ENCODE data around the gene UIMC1.

Gene UIMC1

GRCh38 chr5:176901260-176902101 lies 105.1 kb downstream of the UIMC1 start:
- peaks cover 25% of the 10 kb centered on the region for H3K36me3 ChIP-seq (ENCODE audit: control insufficient read depth, insufficient read depth, low read length)
- H3K4me3 ChIP-seq (ENCODE audit: insufficient read depth, low read depth, low read length, poor library complexity, severe bottlenecking) = no peak overlapping the region
- H3K9me3 ChIP-seq (ENCODE audit: control insufficient read depth, low read length) = no peaks in the 10 kb centered on the region
- DNase-seq = no peak
- peaks cover 5% of the 10 kb centered on the region for H3K4me1 ChIP-seq (ENCODE audit: control insufficient read depth, insufficient read depth, low read length, poor library complexity, severe bottlenecking)
- H3K27me3 ChIP-seq (replicated peaks; ENCODE audit: control insufficient read depth, insufficient read depth, low read length, poor library complexity, severe bottlenecking) = no peaks in the 10 kb centered on the region
- no peak overlapping the region for H3K27ac ChIP-seq (ENCODE audit: insufficient read depth, low read length, poor library complexity, severe bottlenecking)

GRCh38 chr5:176900780-176901204 lies 105.8 kb downstream of the UIMC1 start:
- Histone ChIP-seq H3K4me1 (ENCODE audit: control insufficient read depth, insufficient read depth, low read length, poor library complexity, severe bottlenecking) (peaks cover 5% of the 10 kb centered on the region), H3K9me3 (ENCODE audit: control insufficient read depth, low read length) (no peaks in the 10 kb centered on the region), H3K27me3 (replicated peaks; ENCODE audit: control insufficient read depth, insufficient read depth, low read length, poor library complexity, severe bottlenecking) (no peaks in the 10 kb centered on the region), H3K36me3 (ENCODE audit: control insufficient read depth, insufficient read depth, low read length) (peaks cover 18% of the 10 kb centered on the region), H3K4me3 (ENCODE audit: insufficient read depth, low read depth, low read length, poor library complexity, severe bottlenecking) (no peak overlapping the region), H3K27ac (ENCODE audit: insufficient read depth, low read length, poor library complexity, severe bottlenecking) (no peak overlapping the region)
- no peak for DNase-seq

DNA sequence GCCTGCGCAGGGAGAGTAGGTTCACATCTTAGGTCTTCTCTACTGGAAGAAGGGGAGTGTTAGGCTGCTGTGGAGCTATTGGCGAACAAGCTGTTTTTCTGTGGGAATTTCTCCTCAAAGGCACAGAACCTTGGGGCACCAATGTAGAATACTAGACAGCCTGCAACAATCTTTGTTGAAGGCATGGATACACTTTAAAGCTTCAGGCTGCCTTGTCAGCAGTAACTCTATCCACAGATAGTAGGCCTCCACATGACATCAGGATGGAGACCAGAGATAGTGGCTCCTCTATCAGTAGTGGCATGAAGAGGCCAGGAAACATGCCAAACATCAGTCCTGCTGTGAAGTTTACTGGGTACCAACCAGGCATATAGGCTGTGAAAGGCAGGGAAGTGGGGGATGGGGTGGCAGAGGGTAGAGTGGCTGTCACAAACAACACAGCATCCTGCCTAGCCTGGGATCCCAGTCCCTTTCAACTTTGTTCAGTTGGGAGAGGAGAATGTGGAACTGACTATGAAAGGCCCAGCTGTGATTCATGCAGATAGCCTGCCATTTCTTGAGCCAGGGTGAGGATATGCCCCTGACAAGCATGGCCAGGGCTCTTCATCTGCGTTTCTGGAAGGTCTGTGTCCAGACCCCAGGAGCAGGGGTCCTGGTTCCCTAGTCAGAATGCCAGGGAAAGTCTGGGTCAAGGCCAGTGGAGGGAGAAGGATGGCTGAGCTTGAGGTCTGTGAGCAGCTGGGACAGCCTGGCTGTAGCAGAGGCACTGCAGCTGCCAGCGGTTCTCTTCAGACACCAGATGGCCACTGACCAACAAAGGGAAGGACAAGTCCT lies 106.4 kb downstream of the UIMC1 start:
- H3K27ac ChIP-seq (ENCODE audit: insufficient read depth, low read length, poor library complexity, severe bottlenecking) = no peak overlapping the region

DNA sequence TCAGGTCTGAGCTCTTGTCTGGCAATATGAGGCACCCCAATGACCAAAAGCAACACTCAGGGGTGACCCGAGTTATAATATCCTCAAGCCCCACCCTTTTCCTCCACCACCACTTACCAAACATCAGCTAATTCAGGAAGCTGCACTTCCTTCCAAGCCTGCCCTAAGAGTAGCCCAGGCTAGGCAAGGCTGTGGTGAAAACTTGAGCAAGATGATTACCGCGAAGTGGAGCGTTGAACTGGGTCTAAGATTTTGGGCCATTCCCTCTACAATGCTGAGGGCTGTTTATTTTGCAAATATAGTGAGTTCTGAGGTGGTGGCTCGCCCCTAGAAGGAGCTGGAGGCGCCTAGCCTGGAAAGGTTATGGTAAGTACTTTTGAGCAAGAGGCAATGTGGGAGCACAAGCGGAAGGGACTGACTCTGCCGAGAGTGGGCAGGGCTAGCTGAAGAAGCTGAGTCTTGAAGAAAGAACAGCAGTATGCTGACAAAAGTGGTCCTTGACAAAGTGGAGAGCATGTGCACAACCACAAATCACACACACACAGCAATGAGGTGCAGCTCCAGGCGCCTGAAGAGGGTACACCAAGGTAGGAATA lies 107.2 kb downstream of the UIMC1 start, which contains the start of gene HK3:
Gene HK3 (minus strand): TSS at position 51 of the 596 bp plus-strand sequence. CDS start 3,187 bp downstream, outside the sequence.
- Histone ChIP-seq H3K9me3 (ENCODE audit: control insufficient read depth, low read length) (no peaks in the 10 kb centered on the region), H3K36me3 (ENCODE audit: control insufficient read depth, insufficient read depth, low read length) (peaks cover 6% of the 10 kb centered on the region), H3K27me3 (replicated peaks; ENCODE audit: control insufficient read depth, insufficient read depth, low read length, poor library complexity, severe bottlenecking) (no peaks in the 10 kb centered on the region), H3K4me1 (ENCODE audit: control insufficient read depth, insufficient read depth, low read length, poor library complexity, severe bottlenecking) (peaks cover 5% of the 10 kb centered on the region), H3K4me3 (ENCODE audit: insufficient read depth, low read depth, low read length, poor library complexity, severe bottlenecking) (no peak within 1 kb of the TSS), H3K27ac (ENCODE audit: insufficient read depth, low read length, poor library complexity, severe bottlenecking) (no peak within 1 kb of the TSS)
- no peak for DNase-seq

More for the DNA sequence above, 106.4 kb downstream of the UIMC1 start:
- no peak overlapping the region for H3K4me3 ChIP-seq (ENCODE audit: insufficient read depth, low read depth, low read length, poor library complexity, severe bottlenecking)
- no peak for DNase-seq
- H3K27me3 ChIP-seq (replicated peaks; ENCODE audit: control insufficient read depth, insufficient read depth, low read length, poor library complexity, severe bottlenecking) = no peaks in the 10 kb centered on the region
- H3K36me3 ChIP-seq (ENCODE audit: control insufficient read depth, insufficient read depth, low read length) = peaks cover 12% of the 10 kb centered on the region
- no peaks in the 10 kb centered on the region for H3K9me3 ChIP-seq (ENCODE audit: control insufficient read depth, low read length)
- H3K4me1 ChIP-seq (ENCODE audit: control insufficient read depth, insufficient read depth, low read length, poor library complexity, severe bottlenecking) = peaks cover 5% of the 10 kb centered on the region

GRCh38 chr5:176897263-176897662 lies 109.3 kb downstream of the UIMC1 start:
- DNase-seq = no peak

DNA sequence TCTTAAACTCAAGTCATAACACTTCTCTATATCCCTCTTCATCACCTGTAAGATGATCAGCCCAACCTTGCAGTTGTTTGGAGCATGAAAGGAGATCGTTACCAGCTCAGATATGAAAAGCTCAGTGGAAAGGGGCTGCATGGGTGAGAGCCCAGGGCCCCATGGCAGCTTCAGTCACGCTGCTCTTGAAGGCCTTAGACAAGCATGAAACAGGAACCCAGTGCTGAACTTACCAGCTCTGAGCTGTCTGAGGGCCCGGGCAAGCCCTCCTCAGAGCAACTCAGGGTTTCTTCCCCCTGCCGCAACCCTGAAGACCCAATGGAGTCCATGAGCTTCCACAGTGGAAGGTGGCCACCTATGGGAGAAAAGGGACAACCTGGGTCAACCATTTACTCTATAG lies 110.7 kb downstream of the UIMC1 start:
- H3K9me3 ChIP-seq (ENCODE audit: control insufficient read depth, low read length) = no peaks in the 10 kb centered on the region
- no peaks in the 10 kb centered on the region for H3K27me3 ChIP-seq (replicated peaks; ENCODE audit: control insufficient read depth, insufficient read depth, low read length, poor library complexity, severe bottlenecking)
- H3K4me3 ChIP-seq (ENCODE audit: insufficient read depth, low read depth, low read length, poor library complexity, severe bottlenecking) = no peak overlapping the region
- peaks cover 5% of the 10 kb centered on the region for H3K4me1 ChIP-seq (ENCODE audit: control insufficient read depth, insufficient read depth, low read length, poor library complexity, severe bottlenecking)
- H3K36me3 ChIP-seq (ENCODE audit: control insufficient read depth, insufficient read depth, low read length) = no peaks in the 10 kb centered on the region
- no peak overlapping the region for H3K27ac ChIP-seq (ENCODE audit: insufficient read depth, low read length, poor library complexity, severe bottlenecking)
- DNase-seq = no peak

More at GRCh38 chr5:176897263-176897662, 109.3 kb downstream of the UIMC1 start:
- H3K27ac ChIP-seq (ENCODE audit: insufficient read depth, low read length, poor library complexity, severe bottlenecking) = no peak overlapping the region
- H3K36me3 ChIP-seq (ENCODE audit: control insufficient read depth, insufficient read depth, low read length) = no peaks in the 10 kb centered on the region
- H3K27me3 ChIP-seq (replicated peaks; ENCODE audit: control insufficient read depth, insufficient read depth, low read length, poor library complexity, severe bottlenecking) = no peaks in the 10 kb centered on the region
- peaks cover 5% of the 10 kb centered on the region for H3K4me1 ChIP-seq (ENCODE audit: control insufficient read depth, insufficient read depth, low read length, poor library complexity, severe bottlenecking)
- no peak overlapping the region for H3K4me3 ChIP-seq (ENCODE audit: insufficient read depth, low read depth, low read length, poor library complexity, severe bottlenecking)
- no peaks in the 10 kb centered on the region for H3K9me3 ChIP-seq (ENCODE audit: control insufficient read depth, low read length)

DNA sequence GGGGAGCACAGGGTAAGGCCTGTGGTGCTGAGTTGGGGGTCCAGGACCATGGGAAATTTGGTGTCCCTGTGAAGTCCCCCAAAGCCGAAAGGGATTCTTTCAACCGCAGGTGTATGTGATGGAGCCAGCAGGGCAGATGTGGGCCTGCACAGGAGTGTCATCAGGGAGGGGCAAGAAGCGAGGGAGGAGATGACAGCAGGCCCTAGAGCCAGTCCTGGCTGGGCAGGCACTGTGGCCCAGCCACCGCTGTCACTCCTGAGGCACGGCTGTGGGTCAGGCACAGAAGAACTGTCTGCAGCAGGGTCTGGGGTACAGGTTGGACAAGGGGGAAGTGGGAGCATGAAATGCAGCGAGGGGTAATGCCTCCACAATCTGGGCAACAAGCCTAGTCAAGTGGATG lies 112.3 kb downstream of the UIMC1 start:
- no peak for DNase-seq
- H3K27ac ChIP-seq (ENCODE audit: insufficient read depth, low read length, poor library complexity, severe bottlenecking) = no peak overlapping the region
- H3K36me3 ChIP-seq (ENCODE audit: control insufficient read depth, insufficient read depth, low read length) = no peaks in the 10 kb centered on the region
- H3K4me3 ChIP-seq (ENCODE audit: insufficient read depth, low read depth, low read length, poor library complexity, severe bottlenecking) = no peak overlapping the region
- H3K4me1 ChIP-seq (ENCODE audit: control insufficient read depth, insufficient read depth, low read length, poor library complexity, severe bottlenecking) = peaks cover 1% of the 10 kb centered on the region
- H3K9me3 ChIP-seq (ENCODE audit: control insufficient read depth, low read length) = no peaks in the 10 kb centered on the region
- no peaks in the 10 kb centered on the region for H3K27me3 ChIP-seq (replicated peaks; ENCODE audit: control insufficient read depth, insufficient read depth, low read length, poor library complexity, severe bottlenecking)

- no peak overlapping the region for H3K4me3 ChIP-seq (ENCODE audit: insufficient read depth, low read depth, low read length, poor library complexity, severe bottlenecking)
- H3K27me3 ChIP-seq (replicated peaks; ENCODE audit: control insufficient read depth, insufficient read depth, low read length, poor library complexity, severe bottlenecking) = no peaks in the 10 kb centered on the region
- no peaks in the 10 kb centered on the region for H3K9me3 ChIP-seq (ENCODE audit: control insufficient read depth, low read length)
- H3K36me3 ChIP-seq (ENCODE audit: control insufficient read depth, insufficient read depth, low read length) = no peaks in the 10 kb centered on the region
- no peak for DNase-seq
- no peak overlapping the region for H3K27ac ChIP-seq (ENCODE audit: insufficient read depth, low read length, poor library complexity, severe bottlenecking)
- no peaks in the 10 kb centered on the region for H3K4me1 ChIP-seq (ENCODE audit: control insufficient read depth, insufficient read depth, low read length, poor library complexity, severe bottlenecking)
Measured at GRCh38 chr5:176892663-176893062, 113.9 kb downstream of the UIMC1 start.

DNA sequence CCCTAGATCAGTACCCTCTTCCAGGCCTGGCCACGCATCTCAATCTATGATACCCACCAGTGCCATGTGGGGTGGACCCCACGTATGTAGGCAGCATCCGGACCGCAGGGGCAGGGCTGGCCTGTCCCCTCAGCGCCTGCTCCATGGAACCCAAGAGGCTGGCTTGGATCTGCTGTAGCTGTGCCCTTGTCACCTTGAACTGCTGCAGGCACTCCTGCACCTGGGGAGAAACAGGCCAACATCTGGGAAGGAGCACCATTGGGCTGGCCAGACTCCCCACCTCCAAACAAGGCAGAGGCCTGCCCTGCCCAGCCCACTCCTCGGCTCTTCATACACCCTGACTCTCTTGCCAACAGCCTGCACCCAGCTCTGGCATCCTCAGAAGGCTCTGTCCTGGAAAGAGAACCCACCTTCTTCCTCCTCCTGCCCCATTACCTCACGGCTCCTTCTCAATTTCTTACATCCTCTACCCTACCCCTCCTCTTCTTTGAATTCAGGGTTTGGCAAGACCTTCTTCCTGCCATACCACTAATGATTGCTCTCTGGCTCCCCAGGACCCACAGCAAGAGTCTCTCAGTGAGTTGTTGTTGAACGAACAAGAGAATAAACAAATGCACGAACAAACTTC lies 115.1 kb downstream of the UIMC1 start:
- Histone ChIP-seq H3K27ac (ENCODE audit: insufficient read depth, low read length, poor library complexity, severe bottlenecking) (no peak overlapping the region), H3K36me3 (ENCODE audit: control insufficient read depth, insufficient read depth, low read length) (no peaks in the 10 kb centered on the region), H3K4me1 (ENCODE audit: control insufficient read depth, insufficient read depth, low read length, poor library complexity, severe bottlenecking) (no peaks in the 10 kb centered on the region), H3K27me3 (replicated peaks; ENCODE audit: control insufficient read depth, insufficient read depth, low read length, poor library complexity, severe bottlenecking) (no peaks in the 10 kb centered on the region), H3K4me3 (ENCODE audit: insufficient read depth, low read depth, low read length, poor library complexity, severe bottlenecking) (no peak overlapping the region), H3K9me3 (ENCODE audit: control insufficient read depth, low read length) (no peaks in the 10 kb centered on the region)
- no peak for DNase-seq
